HEK293 (cell line): ENCODE results near the gene RANBP3L.

Experiments
- CTCF ChIA-PET: fragments of 350-600 bp; formaldehyde crosslinking; extraction: SDS; loops from one replicate; lab custom pipeline; 2021; ENCODE audit warnings: antibody characterized with exemption; lab: Yijun Ruan, JAX
- POLR2A ChIA-PET: fragments of 300-600 bp; formaldehyde crosslinking; extraction: SDS; loops from one replicate; lab custom pipeline; 2020; ENCODE audit warnings: antibody characterized with exemption, inconsistent platforms; lab: Yijun Ruan, JAX
- H3K27ac ChIP-seq: fragments of 200-500 bp; sonication (Bioruptor generic); 2 replicates; pipeline ENCODE4 v1.5.1; 2014; ENCODE audit warnings: low read depth, low read length, control low read depth, inconsistent platforms; ENCODE audit errors: extremely low read depth
- H3K36me3 ChIP-seq, 2 experiments: fragments of 200-500 bp in 1 of 2; sonication (Bioruptor generic) in 1 of 2; 1 replicate in 1 of 2; 2 replicates in 1 of 2; pipeline ENCODE4 v1.5.1; 2014 to 2017; ENCODE audit warnings: inconsistent platforms in 2 of 2, low read length in 2 of 2; ENCODE audit not compliant: control insufficient read depth in 2 of 2, insufficient read depth in 1 of 2
- H3K4me1 ChIP-seq: fragments of 200-500 bp; sonication (Bioruptor generic); 2 replicates; pipeline ENCODE4 v1.5.1; 2014; ENCODE audit warnings: mild to moderate bottlenecking, low read length, inconsistent platforms; ENCODE audit not compliant: control insufficient read depth, insufficient read depth
- H3K4me3 ChIP-seq: 2 replicates; pipeline ENCODE4 v1.5.1; 2011; ENCODE audit warnings: low read depth, mild to moderate bottlenecking, control low read depth, low read length, moderate library complexity
- H3K9me3 ChIP-seq: fragments of 200-500 bp; sonication (Bioruptor generic); 2 replicates; pipeline ENCODE4 v1.5.1; 2014; ENCODE audit warnings: low read depth, low read length, inconsistent platforms; ENCODE audit not compliant: control insufficient read depth, insufficient read depth
- GLI4 ChIP-seq: fragments of 450-650 bp; formaldehyde crosslinking; IDR thresholded peaks from 2 replicates; pipeline ENCODE4 v1.5.1; 2016; ENCODE audit warnings: missing biosample characterization, missing genetic modification characterization
- HOXA7 ChIP-seq: sonication (generic); formaldehyde crosslinking; IDR thresholded peaks from 2 replicates; pipeline ENCODE4 v1.8.1; 2022; ENCODE audit warnings: missing genetic modification reagents, borderline replicate concordance
- IKZF3 ChIP-seq: fragments of 450-650 bp; IDR thresholded peaks from 2 replicates; pipeline ENCODE4 v1.5.0; 2018; ENCODE audit warnings: missing biosample characterization, mild to moderate bottlenecking, missing genetic modification characterization, moderate library complexity
- KLF9 ChIP-seq: fragments of 450-650 bp; formaldehyde crosslinking; IDR thresholded peaks from 2 replicates; pipeline ENCODE4 v1.5.1; 2016; ENCODE audit warnings: missing biosample characterization, missing genetic modification characterization, low read depth
- PBX3 ChIP-seq: sonication (generic); formaldehyde crosslinking; IDR thresholded peaks from 2 replicates; pipeline ENCODE4 v1.8.1; 2022; ENCODE audit warnings: mild to moderate bottlenecking, moderate library complexity, missing genetic modification reagents
- RBAK ChIP-seq: fragments of 450-650 bp; formaldehyde crosslinking; IDR thresholded peaks from 2 replicates; pipeline ENCODE4 v1.5.1; 2016; ENCODE audit warnings: missing biosample characterization, missing genetic modification characterization
- REPIN1 ChIP-seq: fragments of 450-650 bp; formaldehyde crosslinking; IDR thresholded peaks from 2 replicates; pipeline ENCODE4 v1.5.1; 2017; ENCODE audit warnings: missing biosample characterization, missing genetic modification characterization, low read depth
- SCRT1 ChIP-seq: fragments of 450-650 bp; formaldehyde crosslinking; IDR thresholded peaks from 2 replicates; pipeline ENCODE4 v1.5.1; 2016; ENCODE audit warnings: missing biosample characterization, missing genetic modification characterization, borderline replicate concordance
- SCRT2 ChIP-seq: fragments of 450-650 bp; formaldehyde crosslinking; IDR thresholded peaks from 2 replicates; pipeline ENCODE4 v1.5.1; 2016; ENCODE audit warnings: missing biosample characterization, missing genetic modification characterization
- SP2 ChIP-seq: fragments of 450-650 bp; formaldehyde crosslinking; IDR thresholded peaks from 2 replicates; pipeline ENCODE4 v1.5.1; 2016; ENCODE audit warnings: missing biosample characterization, missing genetic modification characterization
- ZBTB1 ChIP-seq: fragments of 450-650 bp; formaldehyde crosslinking; IDR thresholded peaks from 2 replicates; pipeline ENCODE4 v1.5.1; 2016; ENCODE audit warnings: missing biosample characterization, missing genetic modification characterization
- ZFP41 ChIP-seq: fragments of 450-650 bp; formaldehyde crosslinking; IDR thresholded peaks from 2 replicates; pipeline ENCODE4 v1.5.1; 2016; ENCODE audit warnings: missing biosample characterization, missing genetic modification characterization, borderline replicate concordance
- ZNF112 ChIP-seq: fragments of 450-650 bp; formaldehyde crosslinking; IDR thresholded peaks from 2 replicates; pipeline ENCODE4 v1.5.0; 2017; ENCODE audit warnings: missing biosample characterization, missing genetic modification characterization
- ZNF121 ChIP-seq: fragments of 450-650 bp; formaldehyde crosslinking; IDR thresholded peaks from 2 replicates; pipeline ENCODE4 v1.5.1; 2016; ENCODE audit warnings: missing biosample characterization, missing genetic modification characterization
- ZNF133 ChIP-seq: fragments of 450-650 bp; formaldehyde crosslinking; IDR thresholded peaks from 2 replicates; pipeline ENCODE4 v1.5.1; 2016; ENCODE audit warnings: missing biosample characterization, missing genetic modification characterization
- ZNF23 ChIP-seq: fragments of 450-650 bp; formaldehyde crosslinking; IDR thresholded peaks from 2 replicates; pipeline ENCODE4 v1.5.1; 2016; ENCODE audit warnings: missing biosample characterization, missing genetic modification characterization, borderline replicate concordance
- ZNF248 ChIP-seq: fragments of 450-650 bp; formaldehyde crosslinking; IDR thresholded peaks from 2 replicates; pipeline ENCODE4 v1.5.1; 2017; ENCODE audit warnings: missing biosample characterization, missing genetic modification characterization
- ZNF274 ChIP-seq, 2 experiments: fragments of 200-500 bp in 1 of 2; fragments of 450-650 bp in 1 of 2; sonication (Bioruptor generic) in 1 of 2; formaldehyde crosslinking in 1 of 2; IDR thresholded peaks; 2 replicates each; pipeline versions ENCODE4 v1.5.1 to v1.6.1; 2014 to 2016; ENCODE audit warnings: borderline replicate concordance in 1 of 2, inconsistent platforms in 1 of 2, low read length in 1 of 2, missing biosample characterization in 1 of 2, missing genetic modification characterization in 1 of 2
- ZNF302 ChIP-seq: fragments of 450-650 bp; formaldehyde crosslinking; IDR thresholded peaks from 2 replicates; pipeline ENCODE4 v1.5.1; 2016; ENCODE audit warnings: missing biosample characterization, missing genetic modification characterization, low read depth
- ZNF366 ChIP-seq: fragments of 450-650 bp; formaldehyde crosslinking; conservative IDR thresholded peaks from 2 replicates; pipeline ENCODE4 v1.5.1; 2016; ENCODE audit warnings: missing biosample characterization, missing genetic modification characterization
- ZNF394 ChIP-seq: fragments of 450-650 bp; formaldehyde crosslinking; IDR thresholded peaks from 2 replicates; pipeline ENCODE4 v1.5.1; 2016; ENCODE audit warnings: missing biosample characterization, missing genetic modification characterization, mild to moderate bottlenecking, moderate library complexity, borderline replicate concordance
- ZNF449 ChIP-seq: fragments of 450-650 bp; formaldehyde crosslinking; IDR thresholded peaks from 2 replicates; pipeline ENCODE4 v1.5.1; 2017; ENCODE audit warnings: missing biosample characterization, mild to moderate bottlenecking, missing genetic modification characterization, moderate library complexity
- ZNF488 ChIP-seq: fragments of 450-650 bp; formaldehyde crosslinking; IDR thresholded peaks from 2 replicates; pipeline ENCODE4 v1.5.1; 2016; ENCODE audit warnings: missing biosample characterization, missing genetic modification characterization
- ZNF514 ChIP-seq: fragments of 450-650 bp; formaldehyde crosslinking; IDR thresholded peaks from 2 replicates; pipeline ENCODE4 v1.5.1; 2016; ENCODE audit warnings: missing biosample characterization, missing genetic modification characterization
- ZNF555 ChIP-seq: fragments of 450-650 bp; formaldehyde crosslinking; conservative IDR thresholded peaks from 2 replicates; pipeline ENCODE4 v1.5.1; 2017; ENCODE audit warnings: missing biosample characterization, mild to moderate bottlenecking, missing genetic modification characterization, inconsistent platforms
- ZNF561 ChIP-seq: fragments of 450-650 bp; IDR thresholded peaks from 2 replicates; pipeline ENCODE4 v1.5.1; 2018; ENCODE audit warnings: missing biosample characterization, missing genetic modification characterization, borderline replicate concordance
- ZNF707 ChIP-seq: fragments of 450-650 bp; formaldehyde crosslinking; IDR thresholded peaks from 2 replicates; pipeline ENCODE4 v1.5.1; 2016; ENCODE audit warnings: missing biosample characterization, missing genetic modification characterization
- ZNF747 ChIP-seq: fragments of 450-650 bp; formaldehyde crosslinking; IDR thresholded peaks from 2 replicates; pipeline ENCODE4 v1.5.1; 2016; ENCODE audit warnings: missing biosample characterization, missing genetic modification characterization
- ZNF777 ChIP-seq: fragments of 450-650 bp; formaldehyde crosslinking; IDR thresholded peaks from 2 replicates; pipeline ENCODE4 v1.5.1; 2017; ENCODE audit warnings: missing biosample characterization, missing genetic modification characterization, borderline replicate concordance
- ZNF791 ChIP-seq: fragments of 450-650 bp; formaldehyde crosslinking; IDR thresholded peaks from 2 replicates; pipeline ENCODE4 v1.5.1; 2016; ENCODE audit warnings: missing biosample characterization, missing genetic modification characterization
- ZSCAN4 ChIP-seq: fragments of 450-650 bp; formaldehyde crosslinking; IDR thresholded peaks from 2 replicates; pipeline ENCODE4 v1.5.1; 2017; ENCODE audit warnings: missing biosample characterization, missing genetic modification characterization

Gene RANBP3L

GRCh38 chr5:36267905-36268304 lies 33.8 kb downstream of the RANBP3L start:
- Histone ChIP-seq H3K9me3 (no peaks in the 10 kb centered on the region), H3K27ac (no peak overlapping the region), H3K4me3 (no peak overlapping the region), H3K4me1 (no peaks in the 10 kb centered on the region), H3K36me3 (no peaks in the 10 kb centered on the region)
- ChIA-PET CTCF (interaction anchor here (1.5 kb wide), 1 partner anchor 263 kb away, joined by 4 read pairs; no protein-coding TSS in a partner anchor), POLR2A (no interaction called here)
- TF ChIP-seq ZNF274 (IDR thresholded peaks at IDR 0.05; ENCODE audit: low read length) (no peak), ZNF274 (tag by site-specific recombination; IDR thresholded peaks at IDR 0.05; ENCODE audit: borderline replicate concordance) (no peak), ZNF302 (no peak), ZNF561 (no peak), ZNF23 (tag by site-specific recombination) (no peak), ZNF707 (tag by site-specific recombination) (no peak), KLF9 (tag by site-specific recombination) (no peak), ZNF394 (no peak), ZSCAN4 (tag by site-specific recombination) (no peak), ZNF133 (tag by site-specific recombination) (no peak), ZNF366 (no peak), REPIN1 (tag by site-specific recombination) (no peak), ZNF791 (tag by site-specific recombination) (no peak), IKZF3 (tag by site-specific recombination) (no peak), ZNF112 (no peak), RBAK (tag by site-specific recombination) (no peak), ZNF121 (tag by site-specific recombination) (no peak), PBX3 (no peak), ZNF514 (tag by site-specific recombination) (no peak)

GRCh38 chr5:36264202-36264760 lies 37.4 kb downstream of the RANBP3L start:
- no peaks in the 10 kb centered on the region for H3K36me3 ChIP-seq
- CTCF ChIA-PET = interaction anchor here (1.0 to 2.8 kb wide), 15 partner anchors 8 to 185 kb away, joined by 3 to 48 read pairs (median 7); partner anchors contain the start of gene RANBP3L
- POLR2A ChIA-PET = no interaction called here
- H3K9me3 ChIP-seq = no peaks in the 10 kb centered on the region
- no peak overlapping the region for H3K27ac ChIP-seq
- TF ChIP-seq ZNF366 (no peak), SP2 (tag by site-specific recombination) (no peak), ZNF488 (tag by site-specific recombination) (no peak), HOXA7 (CRISPR knock-in tag) (no peak), GLI4 (tag by site-specific recombination) (no peak), ZNF777 (tag by site-specific recombination) (no peak), KLF9 (tag by site-specific recombination) (no peak), ZNF747 (tag by site-specific recombination) (no peak), ZNF449 (tag by site-specific recombination) (no peak), ZBTB1 (tag by site-specific recombination) (no peak), ZNF555 (tag by site-specific recombination) (no peak), SCRT1 (tag by site-specific recombination) (no peak), ZNF248 (tag by site-specific recombination) (no peak), SCRT2 (tag by site-specific recombination) (no peak), ZFP41 (tag by site-specific recombination) (no peak)
- H3K4me1 ChIP-seq = no peaks in the 10 kb centered on the region
- no peak overlapping the region for H3K4me3 ChIP-seq
